Central memory CD8-positive, alpha-beta T cell (primary cell): Measurements from ENCODE around the gene ITK.
A peak's percentile ranks its signal among the peaks of the same experiment; 100 is the strongest.

Experiments
- ATAC-seq: fragments of 150-1000 bp; cut with Tn5 transposase; replicated peaks from 2 replicates; pipeline ENCODE4 v1.10.0; 2022; ENCODE audit warnings: mild to moderate bottlenecking, moderate FRiP score, moderate number of reproducible peaks; ENCODE audit not compliant: poor library complexity, severe bottlenecking; ENCODE audit errors: extremely low read depth
- DNase-seq, 2 donors: peaks; one replicate each; pipeline ENCODE4 v3.0.0; 2021; ENCODE audit warnings: low spot score in 2 of 2
- H3K27ac Mint-ChIP-seq: one replicate; pipeline ENCODE4 v1.8.0; 2022; ENCODE audit warnings: low read depth, mild to moderate bottlenecking, moderate library complexity, mixed read lengths
- H3K27me3 Mint-ChIP-seq: one replicate; pipeline ENCODE4 v1.8.0; 2022; ENCODE audit warnings: mixed read lengths
- H3K36me3 Mint-ChIP-seq: one replicate; pipeline ENCODE4 v1.8.0; 2022; ENCODE audit warnings: mild to moderate bottlenecking, moderate library complexity, mixed read lengths; ENCODE audit not compliant: insufficient read depth
- H3K4me1 Mint-ChIP-seq: one replicate; pipeline ENCODE4 v1.8.0; 2022; ENCODE audit warnings: mixed read lengths
- H3K4me3 Mint-ChIP-seq: one replicate; pipeline ENCODE4 v1.8.0; 2022; ENCODE audit warnings: mild to moderate bottlenecking, moderate library complexity, mixed read lengths
- H3K9me3 Mint-ChIP-seq: one replicate; pipeline ENCODE4 v1.8.0; 2022; ENCODE audit warnings: mixed read lengths

ITK gene

DNA sequence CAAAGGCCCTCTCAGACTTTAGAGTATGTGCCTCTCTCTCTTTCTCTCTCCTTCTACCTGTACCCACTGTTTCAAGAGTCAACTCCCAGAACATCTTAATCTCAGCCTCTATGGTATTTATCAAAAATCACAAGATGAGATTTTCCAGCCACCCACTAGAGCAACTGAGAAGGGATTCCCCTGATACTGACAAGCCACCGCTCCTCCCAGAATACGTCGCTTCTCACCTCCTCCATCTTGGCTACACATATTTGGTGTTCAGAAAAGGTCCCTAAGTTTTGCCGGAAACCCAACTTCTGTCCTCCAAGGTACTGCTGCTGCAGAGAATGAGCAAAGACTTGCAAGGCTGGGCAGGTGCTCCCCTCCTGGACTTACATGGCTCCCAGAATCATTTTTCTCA lies 20.6 kb upstream of the ITK start:
- DNase-seq (peak in 1 of 2 donors; percentile 38), ATAC-seq (peak; percentile 80)
- Mint-ChIP-seq H3K4me3 (peak overlapping the region; percentile 63), H3K9me3 (no peaks in the 10 kb centered on the region), H3K36me3 (peaks cover 7% of the 10 kb centered on the region), H3K27me3 (no peaks in the 10 kb centered on the region), H3K27ac (peak overlapping the region; percentile 94), H3K4me1 (peaks cover 36% of the 10 kb centered on the region)

- no peak for ATAC-seq
- Mint-ChIP-seq H3K27me3 (no peaks in the 10 kb centered on the region), H3K36me3 (peaks cover 5% of the 10 kb centered on the region), H3K4me1 (peaks cover 26% of the 10 kb centered on the region), H3K9me3 (no peaks in the 10 kb centered on the region), H3K27ac (no peak overlapping the region), H3K4me3 (no peak overlapping the region)
- DNase-seq = no peak
These were observed 18.6 kb upstream of the ITK start for GRCh38 chr5:157161996-157162395.

- H3K4me3 Mint-ChIP-seq = no peak overlapping the region
- no peak for DNase-seq
- H3K27ac Mint-ChIP-seq = no peak overlapping the region
- no peaks in the 10 kb centered on the region for H3K27me3 Mint-ChIP-seq
- H3K4me1 Mint-ChIP-seq = peaks cover 29% of the 10 kb centered on the region
- no peaks in the 10 kb centered on the region for H3K9me3 Mint-ChIP-seq
- no peak for ATAC-seq
- H3K36me3 Mint-ChIP-seq = peaks cover 5% of the 10 kb centered on the region
These were observed 17.6 kb upstream of the ITK start for GRCh38 chr5:157162919-157163510.

DNA sequence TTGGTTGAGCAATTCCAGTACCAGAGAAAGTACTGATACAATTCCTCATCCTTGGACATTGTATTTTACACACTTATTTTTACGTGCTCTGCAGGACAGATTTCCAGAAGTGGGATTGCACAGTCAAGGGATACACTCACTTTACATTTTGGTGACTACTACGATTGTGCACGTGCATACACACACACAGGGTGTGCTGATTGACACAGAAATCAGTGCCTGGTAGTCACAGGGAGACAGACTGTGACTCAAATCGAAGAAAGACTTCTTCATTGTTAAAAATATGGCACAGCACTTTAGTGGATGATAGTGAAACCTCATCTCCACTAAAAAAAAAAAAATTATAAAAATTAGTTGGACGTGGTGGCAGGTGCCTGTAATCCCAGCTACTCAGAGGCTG lies 16.1 kb upstream of the ITK start:
- DNase-seq (no peak), ATAC-seq (no peak)
- Mint-ChIP-seq H3K36me3 (peaks cover 2% of the 10 kb centered on the region), H3K27ac (no peak overlapping the region), H3K4me1 (peaks cover 21% of the 10 kb centered on the region), H3K27me3 (no peaks in the 10 kb centered on the region), H3K4me3 (no peak overlapping the region), H3K9me3 (no peaks in the 10 kb centered on the region)

- H3K27ac Mint-ChIP-seq = no peak overlapping the region
- no peaks in the 10 kb centered on the region for H3K27me3 Mint-ChIP-seq
- H3K4me3 Mint-ChIP-seq = no peak overlapping the region
- H3K9me3 Mint-ChIP-seq = no peaks in the 10 kb centered on the region
- no peak for ATAC-seq
- peaks cover 14% of the 10 kb centered on the region for H3K4me1 Mint-ChIP-seq
- DNase-seq = no peak
- no peaks in the 10 kb centered on the region for H3K36me3 Mint-ChIP-seq
These were observed 15.4 kb upstream of the ITK start for GRCh38 chr5:157165261-157165660.

GRCh38 chr5:157165668-157166067 lies 15.0 kb upstream of the ITK start:
- no peak overlapping the region for H3K4me3 Mint-ChIP-seq
- H3K9me3 Mint-ChIP-seq = peaks cover under 1% of the 10 kb centered on the region
- H3K36me3 Mint-ChIP-seq = no peaks in the 10 kb centered on the region
- DNase-seq (no peak), ATAC-seq (no peak)
- peaks cover 16% of the 10 kb centered on the region for H3K4me1 Mint-ChIP-seq
- no peak overlapping the region for H3K27ac Mint-ChIP-seq
- H3K27me3 Mint-ChIP-seq = no peaks in the 10 kb centered on the region

- Mint-ChIP-seq H3K4me3 (no peak within 1 kb of the TSS), H3K27ac (peak within 1 kb of the TSS; percentile 62), H3K4me1 (peaks cover 23% of the 10 kb centered on the region), H3K27me3 (no peaks in the 10 kb centered on the region), H3K36me3 (no peaks in the 10 kb centered on the region), H3K9me3 (peaks cover 6% of the 10 kb centered on the region)
- ATAC-seq (no peak), DNase-seq (no peak)
These were observed 14.1 kb upstream of the ITK start, which contains the start of gene GARIN3 for GRCh38 chr5:157166214-157167213. Gene GARIN3 (minus strand): TSS chr5:157166264. CDS start chr5:157166168, 96 bp downstream.

GRCh38 chr5:157167214-157167621 lies 13.4 kb upstream of the ITK start:
- H3K27me3 Mint-ChIP-seq = no peaks in the 10 kb centered on the region
- ATAC-seq (no peak), DNase-seq (no peak)
- H3K4me3 Mint-ChIP-seq = no peak overlapping the region
- no peaks in the 10 kb centered on the region for H3K36me3 Mint-ChIP-seq
- peaks cover 6% of the 10 kb centered on the region for H3K9me3 Mint-ChIP-seq
- peak overlapping the region; percentile 62 for H3K27ac Mint-ChIP-seq
- H3K4me1 Mint-ChIP-seq = peaks cover 29% of the 10 kb centered on the region

DNA sequence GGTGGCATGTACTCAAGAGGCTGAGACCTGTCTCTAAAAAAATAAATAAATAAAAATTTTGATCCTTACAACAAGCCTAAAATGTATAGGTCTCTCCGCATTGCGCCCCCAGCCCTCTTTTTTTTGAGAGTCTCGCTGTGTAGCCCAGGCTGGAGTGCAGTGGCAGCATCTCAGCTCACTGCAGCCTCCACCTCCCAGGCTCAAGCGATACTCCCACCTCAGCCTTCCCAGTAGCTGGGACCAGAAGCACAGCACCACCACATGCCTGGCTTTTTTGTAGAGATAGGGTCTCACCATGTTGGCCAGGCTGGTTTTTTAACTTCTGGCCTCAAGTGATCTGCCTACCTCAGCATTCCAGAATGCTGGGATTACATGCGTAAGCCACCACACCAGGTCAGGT lies 12.4 kb upstream of the ITK start:
- no peak overlapping the region for H3K27ac Mint-ChIP-seq
- ATAC-seq (no peak), DNase-seq (no peak)
- no peak overlapping the region for H3K4me3 Mint-ChIP-seq
- H3K27me3 Mint-ChIP-seq = no peaks in the 10 kb centered on the region
- peaks cover 39% of the 10 kb centered on the region for H3K4me1 Mint-ChIP-seq
- peaks cover 6% of the 10 kb centered on the region for H3K9me3 Mint-ChIP-seq
- no peaks in the 10 kb centered on the region for H3K36me3 Mint-ChIP-seq

DNA sequence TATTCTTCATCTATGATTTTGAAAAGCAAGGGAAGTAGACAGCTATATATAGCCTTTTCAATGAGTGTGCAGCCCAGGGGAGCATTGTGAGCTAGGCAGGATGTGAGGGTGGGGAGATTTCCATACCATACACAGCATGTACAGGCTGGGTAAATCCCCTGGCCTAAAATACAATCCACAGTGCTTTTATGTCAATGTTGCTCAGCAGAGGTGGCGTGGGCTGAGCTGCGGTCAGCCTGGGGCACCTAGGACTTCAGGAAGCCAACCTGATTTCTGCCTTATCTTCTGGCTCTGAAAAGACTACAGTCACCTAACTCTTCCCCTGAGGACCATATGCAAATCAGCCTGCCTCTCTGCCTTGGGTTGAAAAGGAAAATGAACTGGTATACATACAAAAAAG lies 8.2 kb upstream of the ITK start:
- Mint-ChIP-seq H3K4me3 (peak overlapping the region; percentile 17), H3K9me3 (peaks cover 6% of the 10 kb centered on the region), H3K27ac (peak overlapping the region; percentile 63), H3K4me1 (peaks cover 34% of the 10 kb centered on the region), H3K36me3 (no peaks in the 10 kb centered on the region), H3K27me3 (no peaks in the 10 kb centered on the region)
- ATAC-seq (peak; percentile 97), DNase-seq (peak in 1 of 2 donors; percentile 54)

GRCh38 chr5:157175071-157175612 lies 5.5 kb upstream of the ITK start:
- ATAC-seq = no peak
- Mint-ChIP-seq H3K4me1 (peaks cover 58% of the 10 kb centered on the region), H3K9me3 (peaks cover 6% of the 10 kb centered on the region), H3K27me3 (no peaks in the 10 kb centered on the region), H3K4me3 (no peak overlapping the region), H3K27ac (no peak overlapping the region), H3K36me3 (peaks cover 3% of the 10 kb centered on the region)
- no peak for DNase-seq

- Mint-ChIP-seq H3K27ac (peak overlapping the region; percentile 95), H3K4me1 (peaks cover 40% of the 10 kb centered on the region), H3K27me3 (no peaks in the 10 kb centered on the region), H3K9me3 (no peaks in the 10 kb centered on the region), H3K36me3 (peaks cover 5% of the 10 kb centered on the region), H3K4me3 (peak overlapping the region; percentile 67)
- DNase-seq (no peak), ATAC-seq (no peak)
These were observed 2.7 kb upstream of the ITK start for GRCh38 chr5:157177953-157178352.
